Epithelial cell of proximal tubule (primary cell): ENCODE data around the gene SGCD. TPM values are rescaled to one million over a fixed set of nuclear protein-coding genes. Genes with fewer than 3 reads are reported as not detected.

Experiments used
- DNase-seq: peaks from one replicate; pipeline ENCODE4 v3.0.0-alpha.2; 2011; ENCODE audit warnings: low read depth
- H3K4me3 ChIP-seq: 2 replicates; pipeline ENCODE4 v1.5.1; 2011; ENCODE audit warnings: low read depth, mild to moderate bottlenecking, low read length
- CTCF ChIP-seq: conservative IDR thresholded peaks from 2 replicates; pipeline ENCODE4 v1.5.1; 2012; ENCODE audit warnings: low read depth, mild to moderate bottlenecking, low read length
- total RNA-seq: library from RNA; depleted of rRNA; stranded (reverse); fragments of >200 nt; gene quantifications from 2 replicates; pipeline ENCODE4 v1.2.3, GENCODE V29; 2015

SGCD gene
- total RNA-seq, 1 donor from 2014 or later = 0.06 TPM

GRCh38 chr5:156735477-156735876 is 408.5 kb downstream of the SGCD start:
- no peak overlapping the region for H3K4me3 ChIP-seq
- TF ChIP-seq CTCF = no peak
- DNase-seq = no peak

GRCh38 chr5:156741516-156741915 is 414.6 kb downstream of the SGCD start:
- no peak overlapping the region for H3K4me3 ChIP-seq
- no peak for TF ChIP-seq CTCF
- no peak for DNase-seq

DNA sequence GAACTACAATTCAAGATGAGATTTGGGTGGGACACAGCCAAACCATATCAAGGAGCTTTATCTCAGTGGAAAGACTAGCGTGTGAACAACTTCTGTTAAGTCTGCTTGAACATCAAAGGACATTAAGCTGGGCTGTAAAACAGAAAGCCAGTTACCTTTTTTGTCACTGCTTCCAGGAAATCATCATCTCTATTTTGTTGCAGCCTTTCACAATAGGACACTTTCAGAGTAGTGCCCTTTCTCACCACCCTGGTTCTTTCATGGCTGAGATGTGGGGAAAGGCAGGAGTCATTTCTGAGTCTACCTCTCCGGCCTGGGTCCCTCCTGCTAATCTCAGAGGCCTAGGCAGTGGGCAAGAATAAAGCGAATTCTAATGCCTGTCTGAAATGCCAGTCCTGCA is 426.9 kb downstream of the SGCD start:
- no peak overlapping the region for H3K4me3 ChIP-seq
- no peak for TF ChIP-seq CTCF
- DNase-seq = no peak

GRCh38 chr5:156755421-156756087 is 428.6 kb downstream of the SGCD start:
- H3K4me3 ChIP-seq = no peak overlapping the region
- no peak for DNase-seq
- no peak for TF ChIP-seq CTCF

GRCh38 chr5:156758011-156758791 is 431.2 kb downstream of the SGCD start:
- no peak for DNase-seq
- TF ChIP-seq CTCF = no peak
- no peak overlapping the region for H3K4me3 ChIP-seq

DNA sequence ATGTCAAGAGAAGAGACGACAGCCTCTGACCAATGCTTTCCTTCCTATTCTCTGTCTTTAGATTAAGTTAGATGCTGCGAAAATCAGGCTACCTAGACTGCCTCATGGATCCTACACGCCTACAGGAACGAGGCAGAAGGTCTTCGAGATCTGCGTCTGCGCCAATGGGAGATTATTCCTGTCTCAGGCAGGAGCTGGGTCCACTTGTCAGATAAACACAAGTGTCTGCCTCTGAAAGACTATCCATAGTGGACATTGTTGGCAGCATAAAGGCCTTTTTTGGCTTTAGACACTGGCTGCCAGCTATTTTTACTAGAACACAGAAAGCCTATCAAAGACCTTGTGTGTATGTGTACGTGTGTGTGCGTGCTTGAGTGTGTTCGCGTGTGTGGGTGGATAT is 432.2 kb downstream of the SGCD start:
- no peak for DNase-seq
- TF ChIP-seq CTCF = no peak
- H3K4me3 ChIP-seq = no peak overlapping the region
